Measurements from ENCODE around the gene NANOS1. TPM values are rescaled to one million over a fixed set of nuclear protein-coding genes. Genes with fewer than 3 reads are reported as not detected.

Gene NANOS1
- total RNA-seq, 6 donors from 2014 or later: 0.69 to 3.0 (median 1.9) TPM; not detected in 2

DNA sequence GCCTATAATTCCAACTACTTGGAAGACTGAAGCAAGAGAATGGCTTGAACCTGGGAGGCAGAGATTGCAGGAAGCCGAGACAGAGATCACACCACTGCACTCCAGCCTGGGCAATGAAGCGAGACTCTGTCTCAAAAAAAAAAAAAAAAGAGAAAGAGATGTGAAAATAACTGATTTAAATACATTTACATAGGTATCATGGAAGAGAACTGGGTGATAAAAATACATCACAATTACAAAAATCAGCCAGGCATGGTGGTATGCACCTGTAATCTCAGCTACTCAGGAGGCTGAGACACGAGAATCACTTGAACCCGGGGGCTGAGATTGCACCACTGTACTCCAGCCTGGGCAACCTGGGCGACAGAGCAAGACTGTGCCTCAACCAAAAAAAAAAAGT, 19.8 kb downstream of the NANOS1 start:
- ATAC-seq (ENCODE audit: low FRiP score in 2 of 2) (no peak), DNase-seq (no peak)
- H3K4me3 ChIP-seq: no peak overlapping the region
- H3K27ac ChIP-seq: no peak overlapping the region
- TF ChIP-seq, protein P1, sequence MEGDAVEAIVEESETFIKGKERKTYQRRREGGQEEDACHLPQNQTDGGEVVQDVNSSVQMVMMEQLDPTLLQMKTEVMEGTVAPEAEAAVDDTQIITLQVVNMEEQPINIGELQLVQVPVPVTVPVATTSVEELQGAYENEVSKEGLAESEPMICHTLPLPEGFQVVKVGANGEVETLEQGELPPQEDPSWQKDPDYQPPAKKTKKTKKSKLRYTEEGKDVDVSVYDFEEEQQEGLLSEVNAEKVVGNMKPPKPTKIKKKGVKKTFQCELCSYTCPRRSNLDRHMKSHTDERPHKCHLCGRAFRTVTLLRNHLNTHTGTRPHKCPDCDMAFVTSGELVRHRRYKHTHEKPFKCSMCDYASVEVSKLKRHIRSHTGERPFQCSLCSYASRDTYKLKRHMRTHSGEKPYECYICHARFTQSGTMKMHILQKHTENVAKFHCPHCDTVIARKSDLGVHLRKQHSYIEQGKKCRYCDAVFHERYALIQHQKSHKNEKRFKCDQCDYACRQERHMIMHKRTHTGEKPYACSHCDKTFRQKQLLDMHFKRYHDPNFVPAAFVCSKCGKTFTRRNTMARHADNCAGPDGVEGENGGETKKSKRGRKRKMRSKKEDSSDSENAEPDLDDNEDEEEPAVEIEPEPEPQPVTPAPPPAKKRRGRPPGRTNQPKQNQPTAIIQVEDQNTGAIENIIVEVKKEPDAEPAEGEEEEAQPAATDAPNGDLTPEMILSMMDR (IDR thresholded peaks at IDR 0.05): no peak
- TF ChIP-seq EP300 (IDR thresholded peaks at IDR 0.05) (no peak), POLR2AphosphoS5 (IDR thresholded peaks at IDR 0.05) (no peak), POLR2A (IDR thresholded peaks at IDR 0.05) (no peak)
- WGBS, 2 donors: 95 to 99% methylated on average over 5 of the region's 5 CpGs
- H3K27me3 ChIP-seq: no peaks in the 10 kb centered on the region
- no peaks in the 10 kb centered on the region for H3K9me3 ChIP-seq
- H3K4me1 ChIP-seq: peaks cover 0 to 5% (median 0%) of the 10 kb centered on the region in 4 donors
- peaks cover 23 to 100% (median 81%) of the 10 kb centered on the region in 4 donors for H3K36me3 ChIP-seq

DNA sequence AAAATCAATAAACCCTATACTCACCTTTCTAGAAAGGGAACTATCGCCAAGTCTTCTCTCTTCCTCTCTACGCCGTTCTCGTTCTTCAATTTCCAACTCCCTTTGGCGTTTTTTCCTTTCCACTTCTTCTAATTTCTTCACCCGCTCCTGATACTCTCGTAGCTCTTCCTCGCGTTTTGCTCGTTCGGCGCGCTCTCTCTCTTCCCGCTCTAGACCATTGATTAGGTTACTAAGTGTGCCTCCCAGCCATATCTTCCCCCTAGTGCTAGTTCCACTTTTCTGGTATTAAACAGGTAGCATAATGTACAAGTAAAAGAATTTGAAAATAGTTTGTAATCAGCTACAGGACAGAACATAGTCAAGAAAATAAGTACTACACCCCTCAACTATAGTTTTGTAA, 20.3 kb downstream of the NANOS1 start:
- Histone ChIP-seq H3K36me3 (peaks cover 22 to 100% (median 83%) of the 10 kb centered on the region in 4 donors), H3K4me3 (no peak overlapping the region), H3K27me3 (no peaks in the 10 kb centered on the region), H3K9me3 (no peaks in the 10 kb centered on the region), H3K4me1 (peaks cover 0 to 5% (median 0%) of the 10 kb centered on the region in 4 donors), H3K27ac (no peak overlapping the region)
- ATAC-seq (ENCODE audit: low FRiP score in 2 of 2): no peak
- TF ChIP-seq EP300 (IDR thresholded peaks at IDR 0.05): no peak
- TF ChIP-seq, protein P1 (IDR thresholded peaks at IDR 0.05): no peak
- TF ChIP-seq POLR2AphosphoS5 (IDR thresholded peaks at IDR 0.05): no peak
- no peak for TF ChIP-seq POLR2A (IDR thresholded peaks at IDR 0.05)
- 93 to 98% methylated on average over 14 of the region's 14 CpGs for WGBS, 2 donors
- no peak for DNase-seq

DNA sequence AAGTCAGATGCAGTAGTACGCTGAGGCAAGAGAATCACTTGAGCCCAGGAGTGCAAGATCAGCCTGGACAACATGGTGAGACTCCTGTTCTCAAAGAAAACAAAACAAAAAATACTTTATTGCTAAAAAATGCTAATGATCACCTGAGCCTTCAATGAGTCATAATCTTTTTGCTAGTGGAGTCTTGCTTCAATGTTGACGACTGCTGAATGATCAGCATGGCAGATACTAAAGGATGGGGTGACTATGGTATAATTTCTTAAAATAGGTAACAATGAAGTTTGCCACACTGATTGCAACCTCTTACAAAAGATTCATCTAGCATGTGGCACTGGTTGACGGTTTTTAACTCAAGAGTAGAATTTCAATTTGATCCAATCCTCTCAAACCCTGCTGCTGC, 22.3 kb downstream of the NANOS1 start:
- ATAC-seq (ENCODE audit: low FRiP score in 2 of 2) (no peak), DNase-seq (no peak)
- no peaks in the 10 kb centered on the region for H3K27me3 ChIP-seq
- no peaks in the 10 kb centered on the region for H3K4me1 ChIP-seq
- peaks cover 34 to 100% (median 90%) of the 10 kb centered on the region in 4 donors for H3K36me3 ChIP-seq
- TF ChIP-seq, protein P1 (IDR thresholded peaks at IDR 0.05): no peak
- TF ChIP-seq POLR2A (IDR thresholded peaks at IDR 0.05) (no peak), EP300 (IDR thresholded peaks at IDR 0.05) (no peak), POLR2AphosphoS5 (IDR thresholded peaks at IDR 0.05) (no peak)
- no peak overlapping the region for H3K27ac ChIP-seq
- 92 to 93% methylated on average over 3 of the region's 3 CpGs for WGBS, 2 donors
- H3K9me3 ChIP-seq: no peaks in the 10 kb centered on the region
- no peak overlapping the region for H3K4me3 ChIP-seq

DNA sequence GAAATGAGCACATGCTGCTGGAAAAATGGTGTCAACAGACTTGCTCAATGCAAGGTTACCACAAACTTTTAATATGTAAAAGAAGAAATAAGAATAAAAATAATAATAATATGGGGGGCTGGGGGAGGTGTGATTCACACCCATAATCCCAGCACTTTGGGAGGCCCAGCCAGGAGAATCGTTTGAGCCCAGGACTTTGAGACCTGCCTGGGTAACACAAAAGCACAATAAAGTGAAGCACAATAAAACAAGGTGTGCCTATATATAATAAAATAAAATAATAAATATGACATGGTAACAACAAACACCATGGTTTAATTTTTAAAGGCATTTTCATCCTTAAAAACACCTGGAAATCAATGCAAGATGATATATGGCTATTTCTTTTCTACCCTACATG, 26.0 kb downstream of the NANOS1 start:
- Histone ChIP-seq H3K27ac (no peak overlapping the region), H3K27me3 (no peaks in the 10 kb centered on the region), H3K36me3 (peaks cover 37 to 100% (median 92%) of the 10 kb centered on the region in 4 donors), H3K9me3 (no peaks in the 10 kb centered on the region), H3K4me3 (no peak overlapping the region), H3K4me1 (no peaks in the 10 kb centered on the region)
- ATAC-seq (ENCODE audit: low FRiP score in 2 of 2) (no peak), DNase-seq (no peak)
- 89 to 100% methylated on average over 1 of the region's 1 CpG for WGBS, 2 donors
- TF ChIP-seq POLR2AphosphoS5 (IDR thresholded peaks at IDR 0.05) (no peak), POLR2A (IDR thresholded peaks at IDR 0.05) (no peak), EP300 (IDR thresholded peaks at IDR 0.05) (no peak)
- TF ChIP-seq, protein P1 (IDR thresholded peaks at IDR 0.05): no peak

DNA sequence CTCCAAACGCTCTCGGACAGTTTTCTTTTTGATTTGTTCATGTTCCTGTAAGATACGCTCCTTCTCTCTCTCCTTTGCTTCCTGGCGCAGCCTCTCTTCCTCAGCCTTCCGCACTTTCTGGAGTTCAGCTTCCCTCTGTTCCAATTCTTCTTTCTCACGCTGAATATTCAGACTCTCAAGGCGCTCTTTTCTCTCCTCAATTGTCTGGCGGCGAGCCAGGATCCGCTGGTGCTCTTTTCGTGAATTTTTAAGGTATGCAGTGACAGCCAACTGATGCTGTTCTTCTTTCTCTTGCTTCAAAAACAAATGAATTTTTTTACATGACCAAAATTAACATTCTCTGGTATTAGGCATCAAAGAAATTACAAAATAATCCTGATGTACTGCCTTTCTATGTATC, 28.5 kb downstream of the NANOS1 start:
- TF ChIP-seq, protein P1 (IDR thresholded peaks at IDR 0.05): no peak
- no peak for TF ChIP-seq EP300 (IDR thresholded peaks at IDR 0.05)
- no peak for TF ChIP-seq POLR2AphosphoS5 (IDR thresholded peaks at IDR 0.05)
- TF ChIP-seq POLR2A (IDR thresholded peaks at IDR 0.05): no peak
- H3K27me3 ChIP-seq: no peaks in the 10 kb centered on the region
- WGBS, 2 donors: 90 to 94% methylated on average over 11 of the region's 11 CpGs
- DNase-seq (no peak), ATAC-seq (ENCODE audit: low FRiP score in 2 of 2) (no peak)
- no peaks in the 10 kb centered on the region for H3K4me1 ChIP-seq
- no peak overlapping the region for H3K4me3 ChIP-seq
- no peak overlapping the region for H3K27ac ChIP-seq
- H3K36me3 ChIP-seq: peaks cover 36 to 99% (median 83%) of the 10 kb centered on the region in 4 donors
- H3K9me3 ChIP-seq: no peaks in the 10 kb centered on the region

All from upper lobe of left lung (tissue), 6 donors.